NCI-H82 treated with DMSO at 0.1 percent for 48 hours (cell line): ENCODE measurements around the gene OR51G1.
"Not testable (repeated sequence)": the region's sequence is repeated elsewhere in the genome, so short reads cannot be mapped to it uniquely, and the experiment has no call there.

Experiments
- DNase-seq: peaks from one replicate; lab custom pipeline; 2025; ENCODE audit not compliant: unreplicated experiment; lab: John Stamatoyannopoulos, UW

Gene OR51G1, protein sequence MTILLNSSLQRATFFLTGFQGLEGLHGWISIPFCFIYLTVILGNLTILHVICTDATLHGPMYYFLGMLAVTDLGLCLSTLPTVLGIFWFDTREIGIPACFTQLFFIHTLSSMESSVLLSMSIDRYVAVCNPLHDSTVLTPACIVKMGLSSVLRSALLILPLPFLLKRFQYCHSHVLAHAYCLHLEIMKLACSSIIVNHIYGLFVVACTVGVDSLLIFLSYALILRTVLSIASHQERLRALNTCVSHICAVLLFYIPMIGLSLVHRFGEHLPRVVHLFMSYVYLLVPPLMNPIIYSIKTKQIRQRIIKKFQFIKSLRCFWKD

DNA sequence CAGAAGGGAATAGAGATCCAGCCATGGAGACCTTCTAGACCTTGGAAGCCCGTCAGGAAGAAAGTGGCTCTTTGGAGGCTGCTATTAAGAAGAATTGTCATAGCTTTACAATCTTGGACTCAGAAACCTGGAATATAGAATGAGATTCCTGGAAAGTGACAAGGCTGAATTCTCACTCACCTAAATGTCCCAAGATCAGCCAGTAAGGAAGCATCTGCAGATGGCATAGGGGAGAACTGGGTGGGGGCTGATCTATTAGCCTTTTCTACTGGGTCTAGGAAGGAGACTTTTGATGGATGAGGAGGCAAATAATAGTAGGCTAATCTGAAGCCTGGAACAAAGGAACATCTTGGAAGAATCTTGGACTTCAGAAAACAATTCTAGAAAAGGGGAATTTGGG, at the start of gene OR51G1:
TSS of gene OR51G1 (minus strand) at position 101 of the 400 bp plus-strand sequence. CDS start at position 101, 0 bp downstream.
- DNase-seq: no peak

DNA sequence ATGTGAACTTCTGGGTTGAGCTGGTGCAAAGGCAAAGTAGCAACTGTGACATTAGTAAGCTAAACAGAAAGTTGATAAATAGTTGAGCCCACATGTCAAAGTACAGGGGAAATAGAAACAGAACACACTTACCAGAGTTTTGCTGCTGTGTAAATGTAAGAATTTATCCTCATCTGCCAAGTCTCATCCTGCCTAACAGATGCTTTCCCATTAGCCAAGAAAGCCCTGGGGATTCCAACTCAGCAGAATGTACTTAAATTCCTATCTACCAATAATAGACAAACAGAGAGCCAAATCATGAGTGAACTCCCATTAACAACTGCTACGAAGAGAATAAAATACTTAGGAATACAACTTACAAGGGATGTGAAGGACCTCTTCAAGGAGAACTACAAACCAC, 38.7 kb upstream of the OR51G1 start:
- no peak for DNase-seq

DNA sequence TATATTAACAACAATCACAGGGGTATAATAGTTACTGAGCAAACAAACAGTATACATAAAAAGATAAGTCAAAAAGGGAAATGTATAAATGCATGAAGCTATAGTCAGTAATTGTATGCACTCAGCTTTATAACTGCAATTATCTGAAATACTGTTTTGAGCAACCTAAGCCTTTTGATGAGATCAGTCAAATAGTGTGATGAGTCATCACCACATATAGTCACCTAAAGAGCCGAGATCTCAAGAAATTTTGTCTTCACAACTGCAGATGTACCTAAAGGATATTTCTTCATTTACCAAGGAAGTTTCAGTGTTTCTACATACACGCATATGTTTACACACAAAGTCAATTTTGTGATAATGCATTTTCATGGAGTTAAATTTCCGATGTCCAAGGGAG, 36.7 kb upstream of the OR51G1 start:
- DNase-seq: no peak

DNA sequence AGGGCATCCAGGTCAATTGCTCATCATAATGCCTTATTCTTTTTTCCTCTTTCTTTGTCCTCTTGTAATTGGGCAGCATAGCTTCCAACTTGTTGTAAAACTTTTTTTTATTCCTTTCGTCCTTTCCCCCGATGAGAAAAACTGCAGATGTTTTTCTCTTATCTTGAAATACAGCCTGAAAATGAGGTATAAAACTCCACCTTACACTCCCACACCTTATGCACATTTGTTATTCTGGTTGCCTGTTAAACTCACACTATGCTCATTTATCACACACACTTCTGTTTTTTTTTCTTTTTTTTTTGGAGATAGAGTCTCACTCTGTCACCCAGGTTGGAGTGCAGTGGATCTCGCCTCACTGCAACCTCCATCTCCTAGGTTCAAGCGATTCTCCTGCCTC, 33.3 kb upstream of the OR51G1 start:
- DNase-seq: no peak

DNA sequence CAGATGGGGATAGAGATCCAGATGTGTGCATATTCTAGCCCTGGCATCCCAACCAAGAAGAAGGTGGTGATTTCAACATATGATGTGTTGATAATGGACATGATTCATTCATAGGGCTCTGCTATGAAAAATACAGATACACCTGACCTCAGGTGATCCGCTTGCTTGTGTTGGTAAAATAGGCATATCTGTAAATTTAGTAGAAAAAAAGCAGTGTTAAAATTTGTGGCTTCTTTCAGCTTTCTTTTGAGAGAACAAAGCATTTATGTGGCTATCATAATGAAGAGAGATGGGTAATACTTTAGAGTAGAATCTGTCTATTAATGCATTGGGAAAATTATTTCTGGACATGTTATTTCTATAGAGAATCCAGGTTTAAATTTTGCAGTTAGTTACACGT, 31.5 kb upstream of the OR51G1 start, which contains the start of gene OR51A2:
TSS of gene OR51A2 (minus strand) at position 101 of the 400 bp plus-strand sequence. CDS start at position 101, 0 bp downstream.
- DNase-seq: not testable (repeated sequence)

DNA sequence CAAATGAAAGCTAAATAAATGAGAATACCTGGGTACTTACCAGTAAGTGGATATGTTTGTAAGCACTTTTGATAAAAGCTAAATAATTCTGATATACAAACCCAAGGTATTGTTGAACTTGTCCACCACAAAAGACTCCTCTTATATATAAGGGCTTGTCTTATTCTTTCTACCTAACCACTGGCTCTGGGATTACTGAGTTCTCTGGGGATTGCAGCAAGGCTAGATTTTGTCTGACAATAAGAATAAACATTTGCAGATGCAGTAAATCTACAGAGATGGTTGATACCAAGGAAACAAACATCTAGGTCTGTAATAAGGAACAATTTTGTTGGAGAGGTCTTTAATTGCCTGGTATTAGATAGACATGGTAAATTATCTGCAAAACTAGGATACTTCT, 23.4 kb upstream of the OR51G1 start, which contains the start of gene OR51A4:
TSS of gene OR51A4 (minus strand) at position 101 of the 400 bp plus-strand sequence. CDS start 505 bp downstream, outside the sequence.
- no peak for DNase-seq

DNA sequence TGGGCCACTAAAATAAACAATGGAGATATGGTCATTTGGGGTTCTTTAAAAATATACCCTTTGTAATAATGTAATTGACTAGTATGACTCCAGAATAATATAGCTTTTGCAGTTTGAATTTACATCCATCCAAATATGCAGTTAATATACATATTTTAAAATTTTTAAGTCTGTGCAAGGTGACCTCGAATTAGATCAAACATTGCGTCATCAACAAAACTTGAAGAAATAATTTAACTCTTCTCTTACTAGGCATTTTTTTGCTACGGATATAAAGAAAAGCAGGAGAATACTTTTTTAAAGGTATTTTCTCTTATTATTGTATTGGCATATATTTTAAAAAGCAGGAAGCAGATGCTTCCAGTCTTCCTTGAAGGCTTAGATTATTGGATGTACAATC, 12.6 kb upstream of the OR51G1 start:
- DNase-seq: no peak

DNA sequence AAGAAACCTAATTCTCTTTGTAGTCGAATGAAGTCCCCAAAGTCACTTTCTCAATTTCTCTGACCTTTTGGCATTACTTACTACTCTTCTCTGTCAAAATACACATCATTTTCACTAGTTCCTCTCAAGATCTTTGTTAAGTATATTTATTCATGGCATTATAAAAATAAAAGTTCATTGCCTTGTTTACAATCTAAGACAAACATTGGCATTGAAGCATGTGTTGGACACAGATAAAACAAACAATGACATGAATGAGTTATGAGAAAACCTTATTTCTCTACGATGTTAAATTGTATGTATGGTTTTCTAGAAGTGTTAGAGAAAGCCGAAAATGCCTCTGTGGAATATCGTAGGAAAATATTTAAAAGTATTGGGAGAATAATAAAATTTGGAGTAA, 8.6 kb upstream of the OR51G1 start:
- no peak for DNase-seq

DNA sequence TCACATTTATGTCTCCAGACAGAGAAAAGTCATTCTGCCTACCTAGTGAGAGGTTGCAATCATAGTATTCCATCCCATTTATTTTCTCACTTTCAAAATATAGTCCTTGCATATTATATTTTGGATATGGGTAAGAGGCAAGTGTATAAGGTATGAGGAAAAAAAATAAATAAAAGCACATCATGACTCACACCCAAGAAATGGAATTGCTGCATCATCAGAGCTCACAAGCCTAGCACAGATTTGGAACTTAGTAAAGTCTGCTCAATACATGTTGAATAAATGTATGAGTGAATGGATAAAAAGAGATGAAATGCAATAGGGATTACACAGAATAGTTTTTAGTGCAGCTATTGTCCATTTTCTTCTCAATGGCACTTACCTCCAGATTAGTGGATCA, 2.5 kb upstream of the OR51G1 start:
- DNase-seq: no peak

DNA sequence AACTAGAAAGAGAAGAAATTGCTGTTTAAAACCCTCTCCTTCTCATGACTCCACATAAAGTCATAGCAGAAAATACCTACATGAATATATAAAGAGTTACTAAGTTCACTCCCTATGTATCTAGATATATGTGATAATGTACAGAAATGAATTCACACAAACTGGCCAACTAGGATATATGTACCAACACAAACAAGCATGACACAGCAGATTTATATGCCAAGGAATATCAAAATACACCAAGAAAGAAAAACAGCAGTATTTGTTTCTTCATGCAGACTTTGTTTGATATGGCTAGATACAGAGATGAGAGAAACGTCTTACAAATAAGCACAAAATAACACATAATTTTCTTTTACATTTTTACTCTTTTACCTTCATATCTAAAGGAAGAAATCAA, 1.8 kb downstream of the OR51G1 start:
- DNase-seq: no peak

DNA sequence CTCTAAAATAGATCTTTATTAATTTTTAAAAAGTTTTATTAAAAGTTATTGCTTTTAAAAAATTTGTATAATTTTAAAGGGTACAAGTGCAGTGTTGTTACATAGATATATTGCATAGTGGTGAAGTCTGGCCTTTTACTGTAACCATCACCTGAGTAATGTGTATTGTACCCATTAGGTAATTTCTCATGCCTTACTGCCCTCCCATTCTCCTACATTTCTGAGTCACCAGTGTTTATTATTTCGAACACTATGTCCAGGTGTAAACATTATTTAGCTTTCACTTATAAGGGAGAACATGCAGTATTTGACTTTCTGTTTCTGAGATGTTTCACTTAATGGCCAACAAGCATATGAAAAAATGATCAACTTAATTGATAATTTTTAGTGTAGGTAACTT, 2.3 kb downstream of the OR51G1 start:
- DNase-seq: no peak

DNA sequence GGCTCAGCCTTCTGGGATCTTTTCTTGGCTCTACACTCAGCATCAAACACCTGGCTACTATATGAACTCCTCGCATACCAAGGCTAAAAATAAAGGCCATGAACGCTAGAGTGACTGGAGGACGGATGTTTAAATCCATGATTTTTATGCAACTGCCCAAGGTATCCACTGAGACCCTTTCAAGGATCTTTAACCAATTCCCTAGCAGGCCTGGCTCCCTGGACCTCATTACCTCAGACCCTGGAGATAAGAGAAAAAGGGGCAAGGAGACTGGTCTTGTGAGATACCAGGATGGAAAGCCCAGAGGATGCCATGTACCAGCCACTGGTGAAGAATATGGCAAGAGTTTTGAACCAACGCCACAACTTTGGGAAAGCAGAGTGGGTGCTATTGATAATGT, 4.9 kb downstream of the OR51G1 start, which contains the start of gene OR51G2:
TSS of gene OR51G2 (minus strand) at position 101 of the 400 bp plus-strand sequence. CDS start 3,687 bp downstream, outside the sequence.
- no peak for DNase-seq

DNA sequence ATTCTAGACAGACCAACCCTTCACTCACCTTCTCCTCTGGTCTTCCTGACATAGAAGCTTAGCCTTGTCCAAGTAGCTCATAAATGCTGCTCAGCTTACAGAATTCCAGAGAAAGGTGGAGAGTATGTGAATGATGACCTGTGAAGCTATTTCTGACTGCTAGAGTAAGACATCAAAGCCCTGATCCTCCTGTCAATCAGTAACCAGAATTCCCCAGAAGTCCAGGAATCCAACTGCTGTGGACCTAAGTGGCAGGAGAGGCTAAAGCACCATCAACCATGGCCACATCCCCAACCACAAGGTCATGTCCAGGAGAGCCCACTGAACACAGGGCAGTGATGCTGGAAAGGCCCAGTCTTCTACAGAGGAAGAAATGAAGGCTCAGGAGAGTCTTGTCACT, 7.6 kb downstream of the OR51G1 start:
- DNase-seq: no peak

DNA sequence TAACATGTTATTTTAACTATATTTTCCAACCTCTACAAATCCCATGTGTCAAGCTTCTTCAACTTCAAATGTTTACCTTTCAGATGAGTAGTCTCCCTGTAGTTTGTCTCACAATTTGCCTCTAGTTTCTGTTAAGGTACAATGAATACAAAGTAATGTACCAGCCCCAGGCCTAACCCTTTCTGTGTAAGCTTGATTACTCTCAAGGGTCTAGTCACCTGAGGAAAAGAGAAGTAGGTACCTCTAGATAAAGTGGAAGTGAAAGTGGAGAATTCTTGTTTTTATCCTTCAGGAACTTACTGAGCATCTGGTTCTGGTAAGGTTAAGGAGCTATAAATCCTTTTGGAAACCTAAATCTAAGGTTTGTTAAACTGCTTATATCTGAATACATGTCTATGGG, 20.7 kb downstream of the OR51G1 start, which contains the start of gene OR51A7:
TSS of gene OR51A7 (plus strand) at position 300 of the 400 bp plus-strand sequence. CDS start 3,587 bp downstream, outside the sequence.
- DNase-seq: no peak

DNA sequence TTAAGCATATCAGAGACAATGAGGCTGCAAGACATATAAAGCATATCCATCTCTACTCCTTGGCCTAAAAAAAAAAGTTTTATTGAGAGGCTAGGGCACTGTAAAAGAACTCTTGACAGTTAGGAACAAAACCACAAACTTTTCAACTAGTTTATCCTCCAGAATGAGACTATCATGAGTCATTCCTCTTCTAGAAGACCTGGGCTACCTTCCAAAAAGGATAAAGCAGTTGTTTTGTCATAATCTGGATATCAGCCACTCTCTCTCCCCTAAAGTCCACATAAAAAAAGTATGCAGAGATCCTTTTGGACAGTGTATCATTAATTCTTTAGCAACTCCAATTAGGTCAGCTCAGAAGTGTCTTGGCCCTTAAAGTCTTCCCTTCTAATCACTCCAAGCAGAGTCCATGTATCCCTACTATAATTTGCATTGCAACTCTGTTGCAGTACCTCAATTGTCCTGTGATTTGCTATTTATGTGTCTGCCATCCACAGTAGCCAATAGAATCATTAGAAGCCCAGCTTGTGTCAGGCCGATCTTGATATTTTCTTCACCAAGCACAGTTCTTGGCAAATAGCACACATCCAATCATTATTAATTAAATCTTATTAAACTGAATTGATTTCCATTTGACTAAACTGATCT, 32.0 kb downstream of the OR51G1 start:
- DNase-seq: no peak

DNA sequence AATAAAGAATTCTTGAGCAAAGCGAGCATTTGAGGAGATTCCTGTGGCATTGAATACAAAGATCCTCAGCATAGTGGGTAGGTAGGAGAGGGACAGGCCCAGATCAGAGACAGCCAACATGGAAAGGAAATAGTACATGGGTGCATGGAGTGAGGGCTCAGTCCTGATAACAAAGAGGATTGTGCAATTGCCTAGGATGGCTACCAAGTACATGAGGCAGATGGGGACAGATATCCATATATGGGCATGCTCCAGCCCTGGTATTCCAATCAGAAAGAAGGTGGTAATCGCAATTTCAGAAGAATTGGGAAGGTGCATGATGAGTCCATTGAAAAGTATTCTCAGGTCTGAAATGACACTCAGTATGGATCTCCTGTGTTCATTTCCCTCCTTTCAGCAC, 33.9 kb downstream of the OR51G1 start:
- no peak for DNase-seq

DNA sequence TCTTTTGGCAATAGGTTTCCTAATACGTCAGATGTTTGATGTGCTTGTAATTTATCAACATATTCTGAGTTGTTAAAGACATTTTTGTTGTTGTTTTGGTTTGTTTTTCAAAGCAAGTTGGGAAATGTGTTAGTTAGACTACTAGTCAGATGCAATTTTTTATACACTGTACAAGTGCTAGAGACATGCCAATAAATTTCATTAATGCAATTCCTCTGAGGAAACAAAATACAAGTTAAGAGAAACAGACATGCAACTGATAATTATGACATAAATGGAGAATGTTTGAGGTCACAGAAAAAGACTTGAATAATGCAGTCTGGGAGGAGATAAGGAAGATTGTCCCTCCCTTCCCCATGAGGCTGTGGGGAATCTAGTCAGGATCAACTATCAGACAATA, 36.5 kb downstream of the OR51G1 start:
- no peak for DNase-seq

DNA sequence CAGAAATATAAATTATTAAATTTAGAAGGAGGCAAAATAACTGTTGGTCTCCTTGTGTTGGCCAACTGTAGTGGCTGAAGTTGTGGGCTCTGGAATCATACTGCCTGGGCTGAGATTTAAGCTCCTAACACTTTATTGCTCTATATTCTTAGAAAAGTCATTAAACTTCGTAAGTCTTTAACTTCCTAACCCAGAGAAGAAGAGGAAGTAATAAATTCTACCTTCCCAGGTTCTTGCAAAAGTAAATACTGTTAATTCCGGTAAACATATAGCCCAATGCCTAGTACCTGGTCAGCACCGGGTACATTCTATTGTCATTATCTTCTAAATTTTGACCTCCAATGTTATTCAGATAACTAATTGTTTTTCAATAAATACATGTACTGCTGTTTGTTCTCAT, 38.0 kb downstream of the OR51G1 start:
- no peak for DNase-seq

DNA sequence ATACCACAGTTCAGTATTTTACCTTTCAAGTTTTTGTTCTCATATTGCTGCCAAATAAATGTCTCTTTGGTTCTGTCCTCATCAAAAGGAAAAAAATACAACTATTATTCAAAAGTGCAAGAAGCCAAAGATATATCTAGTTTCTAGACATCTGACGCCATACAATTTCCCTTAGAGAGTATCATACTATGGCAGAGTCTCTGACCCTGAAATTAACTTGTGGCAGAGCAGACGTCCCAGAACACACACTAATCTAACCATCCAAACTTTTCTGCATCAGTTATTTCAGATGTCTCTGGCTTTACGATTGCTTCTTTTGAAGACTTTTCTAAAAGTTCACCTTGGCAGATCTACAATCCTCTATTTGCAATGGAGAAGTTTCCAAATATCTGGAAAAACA, 39.8 kb downstream of the OR51G1 start:
- no peak for DNase-seq

DNA sequence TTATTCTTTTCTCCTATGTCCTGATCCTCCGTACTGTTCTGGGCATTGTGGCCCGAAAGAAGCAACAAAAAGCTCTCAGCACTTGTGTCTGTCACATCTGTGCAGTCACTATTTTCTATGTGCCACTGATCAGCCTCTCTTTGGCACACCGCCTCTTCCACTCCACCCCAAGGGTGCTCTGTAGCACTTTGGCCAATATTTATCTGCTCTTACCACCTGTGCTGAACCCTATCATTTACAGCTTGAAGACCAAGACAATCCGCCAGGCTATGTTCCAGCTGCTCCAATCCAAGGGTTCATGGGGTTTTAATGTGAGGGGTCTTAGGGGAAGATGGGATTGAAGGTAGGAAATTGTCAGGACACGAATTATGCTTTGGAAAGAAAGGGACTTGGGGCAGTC, 41.6 kb downstream of the OR51G1 start:
- DNase-seq: no peak

DNA sequence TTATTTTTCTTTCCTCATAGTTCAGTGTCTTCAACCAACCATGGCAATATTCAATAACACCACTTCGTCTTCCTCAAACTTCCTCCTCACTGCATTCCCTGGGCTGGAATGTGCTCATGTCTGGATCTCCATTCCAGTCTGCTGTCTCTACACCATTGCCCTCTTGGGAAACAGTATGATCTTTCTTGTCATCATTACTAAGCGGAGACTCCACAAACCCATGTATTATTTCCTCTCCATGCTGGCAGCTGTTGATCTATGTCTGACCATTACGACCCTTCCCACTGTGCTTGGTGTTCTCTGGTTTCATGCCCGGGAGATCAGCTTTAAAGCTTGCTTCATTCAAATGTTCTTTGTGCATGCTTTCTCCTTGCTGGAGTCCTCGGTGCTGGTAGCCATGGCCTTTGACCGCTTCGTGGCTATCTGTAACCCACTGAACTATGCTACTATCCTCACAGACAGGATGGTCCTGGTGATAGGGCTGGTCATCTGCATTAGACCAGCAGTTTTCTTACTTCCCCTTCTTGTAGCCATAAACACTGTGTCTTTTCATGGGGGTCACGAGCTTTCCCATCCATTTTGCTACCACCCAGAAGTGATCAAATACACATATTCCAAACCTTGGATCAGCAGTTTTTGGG, 42.2 kb downstream of the OR51G1 start, which contains the start of gene OR51T1:
TSS of gene OR51T1 (plus strand) at position 41 of the 641 bp plus-strand sequence. CDS start at position 41, 0 bp downstream.
- DNase-seq: no peak

DNA sequence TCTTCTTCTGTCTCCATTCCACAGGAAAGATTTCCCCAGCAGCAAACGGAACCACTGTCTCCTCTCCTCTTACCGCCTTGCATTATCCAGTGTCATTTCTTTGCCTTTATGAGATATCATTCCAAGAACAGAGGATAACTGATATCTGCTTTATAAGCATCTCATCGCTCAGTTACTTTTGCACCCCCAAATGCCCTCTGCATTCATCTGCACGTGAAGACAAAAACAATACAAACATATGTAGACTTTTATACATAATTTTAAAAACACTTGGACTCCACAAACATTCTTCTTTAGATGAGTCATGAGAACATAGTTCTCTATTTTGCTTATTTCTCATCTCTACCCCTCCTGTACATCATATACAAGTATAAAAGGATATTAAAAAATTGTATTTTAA, 43.0 kb downstream of the OR51G1 start:
- DNase-seq: no peak
